ENCODE data around the gene AURKAIP1. TPM values are rescaled to one million over a fixed set of nuclear protein-coding genes. Genes with fewer than 3 reads are reported as not detected.
A peak's percentile ranks its signal among the peaks of the same experiment; 100 is the strongest.

Gene AURKAIP1
- total RNA-seq, 1 experiment from 2014 or later = 196 TPM

- Mint-ChIP-seq H3K36me3 (ENCODE audit: insufficient read depth in 1 of 3, low read depth in 3 of 3) (peaks cover 41 to 72% (median 58%) of the 10 kb centered on the region in 3 experiments), H3K4me1 (peaks cover 29 to 52% of the 10 kb centered on the region in 2 experiments), H3K9me3 (peaks cover 0 to under 1% of the 10 kb centered on the region in 2 experiments; a peak in 3 of 5 replicates), H3K27ac (peak overlapping the region; percentile 76 to 93 (median 90)), H3K4me3 (peak overlapping the region; percentile 92 to 95), H3K27me3 (ENCODE audit: low read depth) (peaks cover 2% of the 10 kb centered on the region)
- Histone ChIP-seq H3K14ac (ENCODE audit: insufficient read depth, low read length) (peak overlapping the region; percentile 71), H4K5ac (ENCODE audit: insufficient read length, low read depth, low read length) (no peak overlapping the region), H3K4me2 (ENCODE audit: insufficient read depth, insufficient read length, low read length) (peak overlapping the region; percentile 59), H2AK5ac (ENCODE audit: insufficient read length, low read length) (no peak overlapping the region), H3K9me3 (ENCODE audit: control insufficient read depth, low read depth, low read length) (no peaks in the 10 kb centered on the region), H3K18ac (ENCODE audit: insufficient read length, low read depth, low read length) (peak overlapping the region; percentile 71), H4K91ac (ENCODE audit: insufficient read length, low read depth, low read length) (no peak overlapping the region), H2BK15ac (ENCODE audit: low read depth, low read length) (no peak overlapping the region), H4K8ac (replicated peaks; ENCODE audit: insufficient read length, low read depth, low read length) (no peak overlapping the region), H3K23me2 (ENCODE audit: insufficient read length, low read depth, low read length, poor library complexity, severe bottlenecking) (peaks cover 11% of the 10 kb centered on the region), H3K4me1 (ENCODE audit: insufficient read depth, low read length) (peaks cover 3% of the 10 kb centered on the region; the same call in 1 of the 2 replicates), H3K56ac (ENCODE audit: insufficient read length, low read depth, low read length) (no peak overlapping the region), H3K9ac (ENCODE audit: extremely low read depth, insufficient read length, low read length) (peak overlapping the region; percentile 72), H2BK5ac (ENCODE audit: insufficient read length, low read length) (no peak overlapping the region), H2AFZ (ENCODE audit: low read length) (no peak overlapping the region), H3K27ac (ENCODE audit: insufficient read length, low read depth, low read length) (no peak overlapping the region), H2BK20ac (ENCODE audit: low read depth, low read length, poor library complexity, severe bottlenecking) (no peak overlapping the region), H3K4ac (ENCODE audit: low read depth, low read length) (no peak overlapping the region), H2BK120ac (ENCODE audit: low read depth, low read length, poor library complexity, severe bottlenecking) (no peak overlapping the region), H2BK12ac (ENCODE audit: insufficient read length, low read depth, low read length) (no peak overlapping the region), H3K27me3 (ENCODE audit: insufficient read depth, low read length) (no peaks in the 10 kb centered on the region), H4K20me1 (ENCODE audit: control insufficient read depth, insufficient read depth, insufficient read length) (peaks cover 2% of the 10 kb centered on the region), H3K79me1 (ENCODE audit: insufficient read depth, low read depth, low read length, poor library complexity, severe bottlenecking) (peaks cover 2% of the 10 kb centered on the region), H3T11ph (ENCODE audit: low read length) (no peak overlapping the region), H3K79me2 (ENCODE audit: insufficient read depth, low read length) (peaks cover 10% of the 10 kb centered on the region; the same call in 1 of the 2 replicates), H3K23ac (ENCODE audit: insufficient read length, low read depth, low read length) (no peak overlapping the region)
- DNase-seq = no peak
- TF ChIP-seq, protein P1, sequence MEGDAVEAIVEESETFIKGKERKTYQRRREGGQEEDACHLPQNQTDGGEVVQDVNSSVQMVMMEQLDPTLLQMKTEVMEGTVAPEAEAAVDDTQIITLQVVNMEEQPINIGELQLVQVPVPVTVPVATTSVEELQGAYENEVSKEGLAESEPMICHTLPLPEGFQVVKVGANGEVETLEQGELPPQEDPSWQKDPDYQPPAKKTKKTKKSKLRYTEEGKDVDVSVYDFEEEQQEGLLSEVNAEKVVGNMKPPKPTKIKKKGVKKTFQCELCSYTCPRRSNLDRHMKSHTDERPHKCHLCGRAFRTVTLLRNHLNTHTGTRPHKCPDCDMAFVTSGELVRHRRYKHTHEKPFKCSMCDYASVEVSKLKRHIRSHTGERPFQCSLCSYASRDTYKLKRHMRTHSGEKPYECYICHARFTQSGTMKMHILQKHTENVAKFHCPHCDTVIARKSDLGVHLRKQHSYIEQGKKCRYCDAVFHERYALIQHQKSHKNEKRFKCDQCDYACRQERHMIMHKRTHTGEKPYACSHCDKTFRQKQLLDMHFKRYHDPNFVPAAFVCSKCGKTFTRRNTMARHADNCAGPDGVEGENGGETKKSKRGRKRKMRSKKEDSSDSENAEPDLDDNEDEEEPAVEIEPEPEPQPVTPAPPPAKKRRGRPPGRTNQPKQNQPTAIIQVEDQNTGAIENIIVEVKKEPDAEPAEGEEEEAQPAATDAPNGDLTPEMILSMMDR (conservative IDR thresholded peaks at IDR 0.05) = no peak
- no CpG with 5 or more reads among the region's 43 CpGs for whole genome bisulfite sequencing (ENCODE audit: extremely low coverage, insufficient read length, low lambda C conversion rate)
These were observed 31.3 kb upstream of the AURKAIP1 start for GRCh38 chr1:1406101-1406820.

Data from H9 (cell line).